LNCaP clone FGC (cell line): ENCODE results near the gene RAX.

Source experiments
- DNase-seq: peaks from one replicate; pipeline ENCODE4 v3.0.0-alpha.2; 2011; ENCODE audit warnings: low read depth
- H3K4me3 ChIP-seq: 2 replicates; pipeline ENCODE4 v1.5.1; 2011; ENCODE audit warnings: mild to moderate bottlenecking, low read depth, low read length, control low read depth
- CTCF ChIP-seq: IDR thresholded peaks from 2 replicates; pipeline ENCODE4 v1.5.1; 2012; ENCODE audit warnings: mild to moderate bottlenecking; ENCODE audit not compliant: control insufficient read depth, insufficient read depth; ENCODE audit errors: extremely low read depth

Gene RAX

DNA sequence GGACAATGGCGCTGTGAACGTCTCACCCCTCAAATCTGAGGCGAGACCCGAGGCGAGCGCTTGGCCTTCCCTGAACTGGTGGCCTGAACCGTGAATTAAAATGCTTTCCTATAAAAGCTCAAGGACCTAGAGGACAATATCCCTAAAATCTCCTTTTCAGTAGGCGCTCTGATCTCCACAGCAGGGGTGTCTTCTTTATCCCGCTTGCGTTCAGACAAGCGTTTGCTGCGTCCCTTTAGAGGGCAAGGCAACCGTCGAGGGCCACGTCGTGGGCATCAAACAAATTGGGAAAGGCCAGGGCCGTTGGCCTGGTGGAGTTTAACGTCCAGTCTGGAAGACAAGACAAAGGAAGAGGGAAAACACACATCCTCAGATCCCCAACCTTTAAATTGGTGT lies 1.3 kb upstream of the RAX start:
- DNase-seq = no peak

GRCh38 chr18:59273759-59274532 lies 692 bp upstream of the RAX start:
- no peak for DNase-seq
- TF ChIP-seq CTCF = no peak
- no peak overlapping the region for H3K4me3 ChIP-seq

More for the DNA sequence above, 1.3 kb upstream of the RAX start:
- TF ChIP-seq CTCF = no peak
- H3K4me3 ChIP-seq = no peak overlapping the region

- no peak overlapping the region for H3K4me3 ChIP-seq
- no peak for DNase-seq
- TF ChIP-seq CTCF = no peak
These were observed 899 bp downstream of the RAX start for GRCh38 chr18:59272221-59272888.

DNA sequence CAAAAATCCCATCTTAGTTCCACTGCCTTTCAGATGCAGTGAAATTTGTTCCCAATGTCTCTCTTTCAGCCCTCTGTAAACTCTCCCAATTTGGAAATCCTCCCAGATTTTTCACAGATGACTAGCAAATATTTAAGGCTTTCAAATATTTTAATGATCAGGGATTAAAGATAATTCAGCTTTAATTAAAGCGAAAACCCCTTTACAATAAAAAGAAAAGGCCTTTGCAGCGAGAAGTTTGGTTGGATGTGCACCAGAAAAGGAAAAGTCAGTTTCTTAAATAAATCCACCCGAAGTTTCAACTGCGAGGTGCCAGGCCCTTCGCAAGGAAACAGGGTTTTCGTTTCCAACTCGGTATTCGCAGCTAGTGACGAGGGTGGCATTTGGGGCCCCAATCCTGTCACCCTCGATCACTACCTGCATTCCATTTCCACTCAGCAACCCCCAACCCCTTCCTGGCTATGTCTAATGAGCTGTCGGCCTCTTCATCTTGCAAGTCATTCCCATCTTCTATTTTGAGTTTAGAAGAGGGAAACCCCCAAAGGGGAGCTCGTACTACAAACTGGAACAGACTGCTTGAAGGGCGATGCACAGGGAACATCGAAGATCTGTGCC lies 1.5 kb downstream of the RAX start:
- no peak for TF ChIP-seq CTCF
- H3K4me3 ChIP-seq = no peak overlapping the region
- no peak for DNase-seq

DNA sequence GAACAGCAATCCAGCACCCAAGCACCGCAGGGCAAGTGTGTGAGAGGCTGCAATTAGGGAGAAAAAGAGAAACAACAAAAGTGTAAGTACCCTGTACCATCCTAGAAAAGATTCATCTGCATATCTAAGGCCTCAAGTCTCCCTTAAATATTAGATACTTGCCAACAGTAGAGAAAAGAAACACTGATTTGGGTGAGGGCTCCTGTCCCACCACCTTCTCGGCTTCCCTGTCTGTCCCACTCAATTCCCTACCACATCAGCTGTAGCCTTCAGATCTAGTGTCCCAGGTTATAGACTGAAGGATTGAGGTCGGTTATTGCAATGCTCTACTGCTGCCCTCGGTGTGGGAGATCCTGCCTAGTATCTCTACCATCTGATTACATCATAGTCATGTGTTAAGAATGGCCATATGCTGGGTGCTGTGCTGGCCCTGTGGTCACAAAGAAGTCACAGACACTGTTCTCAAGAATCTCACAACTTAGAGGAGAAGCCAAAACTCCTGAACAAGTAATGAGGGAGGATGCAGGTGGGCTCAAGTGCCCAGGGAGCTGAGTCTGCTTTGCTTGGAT lies 2.5 kb downstream of the RAX start:
- no peak for DNase-seq
- TF ChIP-seq CTCF = no peak
- H3K4me3 ChIP-seq = no peak overlapping the region

DNA sequence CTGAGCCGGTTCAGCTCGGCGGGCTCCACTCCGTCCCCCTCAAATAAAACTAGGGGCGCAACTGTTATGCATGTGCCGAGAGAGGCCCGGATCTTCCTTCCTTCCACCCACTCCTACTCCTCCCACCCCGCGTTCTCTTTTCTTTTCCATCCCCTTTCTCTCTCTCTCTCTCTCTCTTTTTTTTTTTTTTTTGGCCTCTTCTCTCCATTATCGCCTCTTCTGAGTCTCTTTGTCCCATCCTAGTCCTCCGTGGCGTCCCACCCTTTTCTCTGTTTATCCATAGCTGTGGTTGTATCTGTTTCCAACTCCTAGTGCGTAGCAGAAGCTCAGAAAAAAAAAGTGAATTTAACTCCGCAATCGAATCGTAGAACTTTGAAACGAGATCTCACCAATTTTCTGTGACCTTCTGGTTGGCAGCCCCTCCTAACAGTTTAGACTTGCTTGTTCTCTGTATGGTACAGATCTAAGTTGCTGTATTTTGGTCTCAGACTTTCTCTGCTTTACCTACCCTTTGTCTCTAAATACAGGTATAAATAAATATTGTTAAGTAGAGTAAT lies 3.6 kb downstream of the RAX start:
- H3K4me3 ChIP-seq = no peak overlapping the region
- DNase-seq = no peak
- TF ChIP-seq CTCF = no peak
